ENCODE results near the gene NFATC4. TPM values are rescaled to one million over a fixed set of nuclear protein-coding genes. Genes with fewer than 3 reads are reported as not detected.

Gene NFATC4
- total and polyA plus RNA-seq, 2 experiments from 2014 or later = 84.8 to 96.9 TPM

GRCh38 chr14:24426150-24426911 is 58.3 kb downstream of the NFATC4 start:
- H4K20me1 ChIP-seq (ENCODE audit: insufficient read depth) = no peaks in the 10 kb centered on the region
- TF ChIP-seq EZH2 (IDR thresholded peaks at IDR 0.05; ENCODE audit: insufficient read depth, poor library complexity, severe bottlenecking) (no peak), EZH2phosphoT487 (IDR thresholded peaks at IDR 0.05; ENCODE audit: insufficient read depth, low read depth) (no peak)
- no peak overlapping the region for H3K4me3 ChIP-seq
- H3F3A ChIP-seq (ENCODE audit: insufficient read depth) = peaks cover 33% of the 10 kb centered on the region
- no peaks in the 10 kb centered on the region for H3K36me3 ChIP-seq (ENCODE audit: low read depth)
- H3K9ac ChIP-seq = no peak overlapping the region
- WGBS, 2 experiments (ENCODE audit: low coverage in 1 of 2, low lambda C conversion rate in 2 of 2, missing lambda C conversion rate in 2 of 2) = 93 to 97% methylated on average over 2 of the region's 2 CpGs
- DNase-seq = no peak
- in situ Hi-C loops (cut with MboI) = no loop called here
- H3K27me3 ChIP-seq (replicated peaks; ENCODE audit: insufficient read depth) = no peaks in the 10 kb centered on the region
- H3K4me1 ChIP-seq (ENCODE audit: insufficient read depth) = peaks cover 28% of the 10 kb centered on the region
- peaks cover 11% of the 10 kb centered on the region for H3K79me2 ChIP-seq (ENCODE audit: insufficient read depth)
- H3K4me2 ChIP-seq (ENCODE audit: unreplicated experiment) = peak overlapping the region; percentile 22
- no peaks in the 10 kb centered on the region for H3K9me2 ChIP-seq (ENCODE audit: insufficient read depth)
- no peaks in the 10 kb centered on the region for H3K9me3 ChIP-seq (ENCODE audit: low read depth)
- H2AFZ ChIP-seq = no peak overlapping the region
- peak overlapping the region; percentile 78; the same call in 1 of the 2 replicates for H3K27ac ChIP-seq

DNA sequence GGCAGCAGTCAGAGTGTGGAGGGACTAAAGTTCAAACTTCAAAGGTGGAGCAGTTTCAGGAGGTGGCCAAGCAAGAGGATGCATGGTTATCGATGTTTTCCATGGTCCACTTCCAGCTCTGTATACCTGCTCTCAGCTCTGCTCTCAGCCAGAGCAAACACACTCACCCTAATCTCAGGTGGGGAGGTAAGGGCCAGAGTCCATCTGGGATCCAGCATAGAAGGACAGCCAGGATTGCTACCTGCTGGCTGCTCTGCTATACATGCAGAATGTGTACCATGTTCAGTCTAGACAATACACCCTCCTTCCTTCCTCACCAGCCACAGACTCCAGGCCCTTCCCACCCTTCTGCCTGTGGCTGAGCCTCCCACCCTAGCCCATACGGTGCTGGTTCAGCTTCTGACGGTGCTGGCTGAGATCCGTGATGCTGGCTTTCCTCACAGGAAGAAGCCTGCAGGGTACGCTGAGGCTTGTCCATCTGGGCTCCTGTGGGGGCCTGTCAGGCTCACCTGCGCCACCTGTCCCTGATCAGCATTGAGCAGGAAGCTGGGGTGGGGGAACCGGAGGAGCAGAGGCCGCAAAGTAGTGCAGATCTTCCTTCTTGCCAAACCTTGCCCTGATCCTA is 59.0 kb downstream of the NFATC4 start:
- H3K4me1 ChIP-seq (ENCODE audit: insufficient read depth) = peaks cover 32% of the 10 kb centered on the region
- H3K9ac ChIP-seq = no peak overlapping the region
- 79 to 86% methylated on average over 8 of the region's 8 CpGs for WGBS, 2 experiments (ENCODE audit: low coverage in 1 of 2, low lambda C conversion rate in 2 of 2, missing lambda C conversion rate in 2 of 2)
- no peaks in the 10 kb centered on the region for H3K36me3 ChIP-seq (ENCODE audit: low read depth)
- H3K9me3 ChIP-seq (ENCODE audit: low read depth) = no peaks in the 10 kb centered on the region
- peaks cover 18% of the 10 kb centered on the region for H3K79me2 ChIP-seq (ENCODE audit: insufficient read depth)
- DNase-seq = no peak
- TF ChIP-seq EZH2 (IDR thresholded peaks at IDR 0.05; ENCODE audit: insufficient read depth, poor library complexity, severe bottlenecking) = no peak
- TF ChIP-seq EZH2phosphoT487 (IDR thresholded peaks at IDR 0.05; ENCODE audit: insufficient read depth, low read depth) = no peak
- H2AFZ ChIP-seq = no peak overlapping the region
- H3F3A ChIP-seq (ENCODE audit: insufficient read depth) = peaks cover 35% of the 10 kb centered on the region
- no peak overlapping the region for H3K4me3 ChIP-seq
- no peaks in the 10 kb centered on the region for H3K27me3 ChIP-seq (replicated peaks; ENCODE audit: insufficient read depth)
- H3K4me2 ChIP-seq (ENCODE audit: unreplicated experiment) = no peak overlapping the region
- in situ Hi-C loops (cut with MboI) = no loop called here
- no peaks in the 10 kb centered on the region for H3K9me2 ChIP-seq (ENCODE audit: insufficient read depth)
- no peak overlapping the region for H3K27ac ChIP-seq
- H4K20me1 ChIP-seq (ENCODE audit: insufficient read depth) = no peaks in the 10 kb centered on the region

DNA sequence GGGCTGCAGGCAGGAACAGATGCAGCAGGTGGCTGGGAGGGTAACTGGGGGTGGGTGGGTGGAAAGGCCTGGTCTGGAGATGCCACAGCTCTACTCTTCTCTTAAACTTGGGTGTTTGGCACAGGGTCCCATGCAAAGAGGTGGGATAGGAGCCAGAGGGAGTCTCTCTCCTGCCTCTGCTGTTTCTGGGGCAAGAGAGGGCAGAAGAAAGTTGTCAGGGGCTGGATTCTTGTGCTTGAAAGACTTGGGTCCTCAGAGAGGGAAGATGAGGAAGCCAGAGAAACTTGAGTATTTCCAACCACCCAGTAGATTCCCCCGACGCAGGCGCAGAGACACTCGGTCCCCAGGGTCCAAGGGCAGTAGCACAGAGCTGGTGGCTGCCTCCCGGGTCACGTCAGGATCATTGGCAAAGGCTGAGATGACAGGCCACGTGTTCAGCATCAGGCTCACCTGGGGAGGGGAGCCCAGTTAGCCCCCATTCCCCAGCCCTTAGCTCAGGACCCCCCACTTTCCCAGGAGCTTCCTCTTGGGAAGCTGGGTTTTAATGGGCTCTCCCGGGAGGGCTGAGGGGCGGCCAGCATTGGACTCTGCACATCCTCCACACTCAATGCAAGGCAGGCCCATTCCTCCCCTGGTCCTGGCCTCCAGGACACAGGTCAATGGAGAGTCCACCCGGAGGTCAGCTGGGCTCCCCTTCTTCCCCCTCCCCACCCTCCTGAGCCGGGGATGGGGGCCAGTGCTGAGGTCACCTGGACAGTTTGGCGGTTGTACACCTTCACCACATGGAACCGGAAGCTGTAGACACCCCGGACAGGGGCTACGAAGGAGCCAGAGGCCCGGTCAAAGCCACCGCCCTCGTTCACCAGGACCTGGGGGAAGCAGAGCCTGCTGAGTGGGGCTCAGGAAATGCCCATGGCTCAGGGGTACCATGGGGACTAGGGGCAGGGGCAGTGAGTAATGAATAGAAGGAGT is 59.8 kb downstream of the NFATC4 start:
- H3K36me3 ChIP-seq (ENCODE audit: low read depth) = peaks cover under 1% of the 10 kb centered on the region; the same call in 1 of the 2 replicates
- H3K9me3 ChIP-seq (ENCODE audit: low read depth) = no peaks in the 10 kb centered on the region
- TF ChIP-seq EZH2 (IDR thresholded peaks at IDR 0.05; ENCODE audit: insufficient read depth, poor library complexity, severe bottlenecking) = no peak
- no peak for TF ChIP-seq EZH2phosphoT487 (IDR thresholded peaks at IDR 0.05; ENCODE audit: insufficient read depth, low read depth)
- in situ Hi-C loops (cut with MboI) = no loop called here
- H3K27me3 ChIP-seq (replicated peaks; ENCODE audit: insufficient read depth) = no peaks in the 10 kb centered on the region
- H3K9me2 ChIP-seq (ENCODE audit: insufficient read depth) = no peaks in the 10 kb centered on the region
- peaks cover 26% of the 10 kb centered on the region for H3K79me2 ChIP-seq (ENCODE audit: insufficient read depth)
- peaks cover 40% of the 10 kb centered on the region for H3K4me1 ChIP-seq (ENCODE audit: insufficient read depth)
- H3K4me3 ChIP-seq = no peak overlapping the region
- peaks cover 36% of the 10 kb centered on the region for H3F3A ChIP-seq (ENCODE audit: insufficient read depth)
- H3K27ac ChIP-seq = no peak overlapping the region
- H2AFZ ChIP-seq = no peak overlapping the region
- no peak overlapping the region for H3K9ac ChIP-seq
- DNase-seq = no peak
- WGBS, 2 experiments (ENCODE audit: low coverage in 1 of 2, low lambda C conversion rate in 2 of 2, missing lambda C conversion rate in 2 of 2) = 78 to 80% methylated on average over 17 to 18 of the region's 18 CpGs
- H4K20me1 ChIP-seq (ENCODE audit: insufficient read depth) = no peaks in the 10 kb centered on the region
- no peak overlapping the region for H3K4me2 ChIP-seq (ENCODE audit: unreplicated experiment)
